Thoracic aorta (tissue), 2 donors: ENCODE data around the gene CEP164. TPM values are rescaled to one million over a fixed set of nuclear protein-coding genes. Genes with fewer than 3 reads are reported as not detected.

Source experiments
- ATAC-seq: fragments of 150-250 bp; one replicate; pipeline ENCODE4 v1.8.0; 2017; ENCODE audit warnings: low read depth; ENCODE audit not compliant: insufficient number of reproducible peaks, low FRiP score
- DNase-seq: peaks from one replicate; pipeline ENCODE4 v3.0.0-alpha.2; 2020; ENCODE audit warnings: low spot score
- H3K27ac ChIP-seq, 2 donors: fragments of 200-600 bp; sonication (generic); 1 replicate in 1 of 2; 2 replicates in 1 of 2; pipeline ENCODE4 v1.5.1; 2016; ENCODE audit warnings: mild to moderate bottlenecking in 2 of 2, moderate library complexity in 2 of 2
- H3K27me3 ChIP-seq: fragments of 200-600 bp; sonication (generic); replicated peaks from 2 replicates; pipeline ENCODE4 v1.6.0; 2016; ENCODE audit warnings: mild to moderate bottlenecking; ENCODE audit not compliant: insufficient read depth
- H3K36me3 ChIP-seq: fragments of 200-600 bp; sonication (generic); one replicate; pipeline ENCODE4 v1.5.1; 2016
- H3K4me1 ChIP-seq, 2 donors: fragments of 200-600 bp; sonication (generic); 1 replicate in 1 of 2; 2 replicates in 1 of 2; pipeline versions ENCODE4 v1.5.1 to v1.6.0; 2016; ENCODE audit warnings: low read depth in 2 of 2, mild to moderate bottlenecking in 1 of 2; ENCODE audit not compliant: control insufficient read depth in 1 of 2
- H3K4me3 ChIP-seq: fragments of 200-600 bp; sonication (generic); 2 replicates; pipeline ENCODE4 v1.5.1; 2016; ENCODE audit warnings: mild to moderate bottlenecking
- H3K9me3 ChIP-seq: fragments of 200-600 bp; sonication (generic); 2 replicates; pipeline ENCODE4 v1.5.1; 2016
- total RNA-seq, 2 donors: library from RNA; depleted of rRNA; stranded (reverse); fragments of >200 nt; gene quantifications; one replicate each; pipeline versions ENCODE4 v1.1.0 to v1.2.3, GENCODE V29; 2016
- TF ChIP-seq, protein P1 (sequence below): fragments of 200-600 bp; sonication (generic); IDR thresholded peaks from one replicate; pipeline ENCODE4 v1.5.1; 2019; ENCODE audit warnings: antibody characterized with exemption

Gene CEP164
- total RNA-seq, 2 donors from 2014 or later, result 27.9 to 53.4 TPM

- TF ChIP-seq, protein P1, sequence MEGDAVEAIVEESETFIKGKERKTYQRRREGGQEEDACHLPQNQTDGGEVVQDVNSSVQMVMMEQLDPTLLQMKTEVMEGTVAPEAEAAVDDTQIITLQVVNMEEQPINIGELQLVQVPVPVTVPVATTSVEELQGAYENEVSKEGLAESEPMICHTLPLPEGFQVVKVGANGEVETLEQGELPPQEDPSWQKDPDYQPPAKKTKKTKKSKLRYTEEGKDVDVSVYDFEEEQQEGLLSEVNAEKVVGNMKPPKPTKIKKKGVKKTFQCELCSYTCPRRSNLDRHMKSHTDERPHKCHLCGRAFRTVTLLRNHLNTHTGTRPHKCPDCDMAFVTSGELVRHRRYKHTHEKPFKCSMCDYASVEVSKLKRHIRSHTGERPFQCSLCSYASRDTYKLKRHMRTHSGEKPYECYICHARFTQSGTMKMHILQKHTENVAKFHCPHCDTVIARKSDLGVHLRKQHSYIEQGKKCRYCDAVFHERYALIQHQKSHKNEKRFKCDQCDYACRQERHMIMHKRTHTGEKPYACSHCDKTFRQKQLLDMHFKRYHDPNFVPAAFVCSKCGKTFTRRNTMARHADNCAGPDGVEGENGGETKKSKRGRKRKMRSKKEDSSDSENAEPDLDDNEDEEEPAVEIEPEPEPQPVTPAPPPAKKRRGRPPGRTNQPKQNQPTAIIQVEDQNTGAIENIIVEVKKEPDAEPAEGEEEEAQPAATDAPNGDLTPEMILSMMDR, result no peak
- Histone ChIP-seq H3K9me3 (no peaks in the 10 kb centered on the region), H3K27ac (no peak overlapping the region), H3K4me1 (peaks cover 20 to 31% of the 10 kb centered on the region in 2 donors), H3K4me3 (peak overlapping the region; percentile 97), H3K27me3 (no peaks in the 10 kb centered on the region), H3K36me3 (no peaks in the 10 kb centered on the region)
- DNase-seq (no peak), ATAC-seq (no peak)
Observed at GRCh38 chr11:117313828-117314768, 13.6 kb upstream of the CEP164 start.

- Histone ChIP-seq H3K9me3 (no peaks in the 10 kb centered on the region), H3K36me3 (no peaks in the 10 kb centered on the region), H3K27ac (no peak overlapping the region), H3K4me3 (peak overlapping the region; percentile 97), H3K4me1 (peaks cover 24 to 38% of the 10 kb centered on the region in 2 donors), H3K27me3 (no peaks in the 10 kb centered on the region)
- DNase-seq (no peak), ATAC-seq (no peak)
- TF ChIP-seq, protein P1, result no peak
Observed at GRCh38 chr11:117314840-117315239, 12.8 kb upstream of the CEP164 start.

- Histone ChIP-seq H3K9me3 (no peaks in the 10 kb centered on the region), H3K4me3 (peak overlapping the region; percentile 97), H3K36me3 (no peaks in the 10 kb centered on the region), H3K27me3 (no peaks in the 10 kb centered on the region), H3K4me1 (peaks cover 24 to 39% of the 10 kb centered on the region in 2 donors), H3K27ac (peak overlapping the region; percentile 19 to 75)
- DNase-seq, result no peak
- TF ChIP-seq, protein P1, result no peak
- no peak for ATAC-seq
Observed at GRCh38 chr11:117315285-117316196, 12.1 kb upstream of the CEP164 start.

DNA sequence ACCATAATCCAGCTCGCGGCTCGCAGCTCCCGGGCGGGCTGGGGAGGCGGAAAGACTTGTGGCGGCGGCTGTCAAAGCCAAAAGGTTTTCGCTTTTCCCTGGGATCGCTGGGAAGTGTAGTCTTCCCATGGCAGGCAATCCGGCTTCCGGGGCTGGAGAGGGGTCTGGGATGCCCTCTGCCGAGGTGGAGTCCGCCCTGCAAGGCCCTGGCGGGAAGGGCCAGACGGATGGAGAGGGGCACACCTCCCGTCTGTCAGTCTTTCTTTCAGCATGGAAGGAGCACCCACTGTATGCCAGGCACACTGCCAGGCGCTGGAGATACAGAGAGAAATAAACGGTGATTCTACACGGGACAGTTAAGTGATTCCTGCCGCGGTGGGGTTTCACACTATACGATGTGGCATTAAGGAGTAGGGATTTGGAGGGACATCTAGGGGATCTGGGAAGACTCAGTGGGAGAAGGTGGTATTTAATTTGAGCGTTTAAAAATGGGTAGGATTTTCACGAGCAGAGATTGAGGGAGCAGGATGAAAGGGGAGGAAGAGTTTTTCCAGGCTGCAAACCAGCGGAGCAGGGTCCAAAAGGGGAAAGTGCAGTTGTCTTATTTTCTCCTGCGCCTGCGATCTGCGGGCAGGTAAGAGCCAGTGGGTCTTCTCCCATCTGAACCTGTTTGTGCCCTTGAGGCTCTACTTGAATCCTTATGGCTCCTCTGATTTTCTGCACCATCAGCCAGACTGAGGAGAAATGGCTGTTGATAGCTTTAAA lies 11.3 kb upstream of the CEP164 start, which contains the start of gene BACE1:
BACE1 (minus strand) TSS at position 60 of the 765 bp plus-strand sequence. CDS start 461 bp downstream, outside the sequence.
- DNase-seq (peak; percentile 33), ATAC-seq (peak; percentile 86)
- peak within 1 kb of the TSS; percentile 97 for H3K4me3 ChIP-seq
- peaks cover 24 to 39% of the 10 kb centered on the region in 2 donors for H3K4me1 ChIP-seq
- no peaks in the 10 kb centered on the region for H3K9me3 ChIP-seq
- no peaks in the 10 kb centered on the region for H3K36me3 ChIP-seq
- peak within 1 kb of the TSS; percentile 19 to 75 for H3K27ac ChIP-seq
- TF ChIP-seq, protein P1, result peak; percentile 18
- H3K27me3 ChIP-seq, result no peaks in the 10 kb centered on the region
